Stimulated activated CD4-positive, alpha-beta T cell treated with anti-CD3 and anti-CD28 coated beads, Interleukin-4, amount 100 ng/mL, for 24 hours (primary cell): Measurements from ENCODE around the gene PAQR6.
A peak's percentile ranks its signal among the peaks of the same experiment; 100 is the strongest.

Source experiments
- DNase-seq: peaks from one replicate; pipeline ENCODE4 v3.0.0-alpha.2; 2020

PAQR6 gene

GRCh38 chr1:156247460-156248322 is at the start of gene PAQR6:
Gene PAQR6 (minus strand): TSS chr1:156248056. CDS start chr1:156246731, 1,325 bp downstream.
- no peak for DNase-seq

- peak; percentile 62 for DNase-seq
Measured at GRCh38 chr1:156295391-156295947, 47.6 kb upstream of the PAQR6 start, which contains the start of gene GLMP. Gene GLMP (minus strand): TSS chr1:156295679. CDS start chr1:156295645, 34 bp downstream.

- DNase-seq, result no peak
Measured at GRCh38 chr1:156293895-156294294, 46.0 kb upstream of the PAQR6 start.

- DNase-seq, result no peak
Measured at GRCh38 chr1:156293098-156293434, 45.2 kb upstream of the PAQR6 start.

GRCh38 chr1:156291226-156292061 is 43.6 kb upstream of the PAQR6 start:
- DNase-seq, result no peak

- no peak for DNase-seq
Measured at GRCh38 chr1:156289857-156290256, 42.0 kb upstream of the PAQR6 start.

GRCh38 chr1:156286061-156286460 is 38.2 kb upstream of the PAQR6 start:
- no peak for DNase-seq

- no peak for DNase-seq
Measured at GRCh38 chr1:156285437-156285836, 37.6 kb upstream of the PAQR6 start.

GRCh38 chr1:156284757-156285156 is 36.9 kb upstream of the PAQR6 start:
- DNase-seq, result no peak

GRCh38 chr1:156284112-156284511 is 36.3 kb upstream of the PAQR6 start, which contains the start of gene TMEM79:
Gene TMEM79 (plus strand): TSS chr1:156284325. CDS start chr1:156285227, 902 bp downstream.
- DNase-seq, result no peak

- no peak for DNase-seq
Measured at GRCh38 chr1:156283521-156283920, 35.7 kb upstream of the PAQR6 start.

GRCh38 chr1:156282479-156283222 is 34.8 kb upstream of the PAQR6 start, which contains the start of gene SMG5:
Gene SMG5 (minus strand): TSS chr1:156282825. CDS start chr1:156282680, 145 bp downstream.
- DNase-seq, result peak; percentile 97

GRCh38 chr1:156281693-156282478 is 34.0 kb upstream of the PAQR6 start:
- DNase-seq, result peak; percentile 39

- DNase-seq, result peak; percentile 63
Measured at GRCh38 chr1:156281281-156281680, 33.4 kb upstream of the PAQR6 start.

GRCh38 chr1:156279837-156280236 is 32.0 kb upstream of the PAQR6 start:
- DNase-seq, result no peak

- DNase-seq, result no peak
Measured at GRCh38 chr1:156276966-156277381, 29.1 kb upstream of the PAQR6 start.

- DNase-seq, result no peak
Measured at GRCh38 chr1:156276532-156276931, 28.7 kb upstream of the PAQR6 start.

GRCh38 chr1:156270314-156270713 is 22.5 kb upstream of the PAQR6 start:
- no peak for DNase-seq

GRCh38 chr1:156268336-156268735 is 20.5 kb upstream of the PAQR6 start:
- DNase-seq, result no peak

- no peak for DNase-seq
Measured at GRCh38 chr1:156266051-156266450, 18.2 kb upstream of the PAQR6 start.

GRCh38 chr1:156263288-156263655 is 15.4 kb upstream of the PAQR6 start:
- DNase-seq, result no peak
